HG03432 (cell line): ENCODE data around the gene DUSP22.
A peak's percentile ranks its signal among the peaks of the same experiment; 100 is the strongest.
"Not testable (repeated sequence)": the region's sequence is repeated elsewhere in the genome, so short reads cannot be mapped to it uniquely, and the experiment has no call there.

Source experiments
- ATAC-seq: cut with Tn5 transposase; IDR thresholded peaks from one replicate; pipeline ENCODE4 v1.9.1; 2021; ENCODE audit warnings: mild to moderate bottlenecking, moderate library complexity; ENCODE audit not compliant: unreplicated experiment

The DUSP22 gene

GRCh38 chr6:279341-280029 is 12.8 kb upstream of the DUSP22 start:
- no peak for ATAC-seq

GRCh38 chr6:280775-281468 is 11.4 kb upstream of the DUSP22 start:
- ATAC-seq: no peak

- ATAC-seq: no peak
Observed at GRCh38 chr6:281469-282103, 10.7 kb upstream of the DUSP22 start.

- no peak for ATAC-seq
Observed at GRCh38 chr6:282177-282866, 10.0 kb upstream of the DUSP22 start.

GRCh38 chr6:282867-283416 is 9.3 kb upstream of the DUSP22 start:
- ATAC-seq: no peak

- ATAC-seq: no peak
Observed at GRCh38 chr6:284486-284885, 7.8 kb upstream of the DUSP22 start.

GRCh38 chr6:285030-285771 is 7.1 kb upstream of the DUSP22 start:
- no peak for ATAC-seq

- not testable (repeated sequence) for ATAC-seq
Observed at GRCh38 chr6:285902-286301, 6.4 kb upstream of the DUSP22 start.

- peak; percentile 24 for ATAC-seq
Observed at GRCh38 chr6:286681-287488, 5.4 kb upstream of the DUSP22 start.

- no peak for ATAC-seq
Observed at GRCh38 chr6:287489-287860, 4.8 kb upstream of the DUSP22 start.

- no peak for ATAC-seq
Observed at GRCh38 chr6:288866-289265, 3.4 kb upstream of the DUSP22 start.

- no peak for ATAC-seq
Observed at GRCh38 chr6:290111-290922, 2.0 kb upstream of the DUSP22 start.

- ATAC-seq: no peak
Observed at GRCh38 chr6:291204-291696, 1.0 kb upstream of the DUSP22 start.

GRCh38 chr6:292506-293192 is 362 bp downstream of the DUSP22 start:
- peak; percentile 35 for ATAC-seq

- no peak for ATAC-seq
Observed at GRCh38 chr6:293193-294174, 1.2 kb downstream of the DUSP22 start.

GRCh38 chr6:294656-295565 is 2.6 kb downstream of the DUSP22 start:
- ATAC-seq: no peak
